HG03095 (cell line): Measurements from ENCODE around the gene OCLN.
A peak's percentile ranks its signal among the peaks of the same experiment; 100 is the strongest.
"Not testable (repeated sequence)": the region's sequence is repeated elsewhere in the genome, so short reads cannot be mapped to it uniquely, and the experiment has no call there.

Experiments
- ATAC-seq: cut with Tn5 transposase; IDR thresholded peaks from one replicate; pipeline ENCODE4 v1.9.1; 2021; ENCODE audit warnings: moderate library complexity; ENCODE audit not compliant: unreplicated experiment

The OCLN gene

DNA sequence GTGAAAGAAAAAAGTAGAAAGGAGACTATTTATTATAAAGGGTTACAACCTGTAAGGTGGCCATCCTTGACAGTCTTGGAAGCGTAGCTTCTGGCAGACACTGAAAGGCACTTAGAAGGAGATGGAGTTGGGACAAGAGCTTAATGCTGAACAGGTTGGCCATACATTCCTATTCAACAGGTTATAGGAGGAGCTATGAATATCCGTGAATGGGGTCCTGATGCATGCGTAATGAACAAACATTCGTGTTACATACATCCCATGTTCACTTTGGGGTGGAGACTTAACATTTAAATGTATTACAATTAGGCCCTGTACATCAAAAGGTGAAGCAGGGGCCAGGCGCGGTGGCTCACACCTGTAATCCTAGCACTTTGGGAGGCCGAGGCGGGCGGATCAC, 34.1 kb downstream of the OCLN start:
- ATAC-seq, result no peak

DNA sequence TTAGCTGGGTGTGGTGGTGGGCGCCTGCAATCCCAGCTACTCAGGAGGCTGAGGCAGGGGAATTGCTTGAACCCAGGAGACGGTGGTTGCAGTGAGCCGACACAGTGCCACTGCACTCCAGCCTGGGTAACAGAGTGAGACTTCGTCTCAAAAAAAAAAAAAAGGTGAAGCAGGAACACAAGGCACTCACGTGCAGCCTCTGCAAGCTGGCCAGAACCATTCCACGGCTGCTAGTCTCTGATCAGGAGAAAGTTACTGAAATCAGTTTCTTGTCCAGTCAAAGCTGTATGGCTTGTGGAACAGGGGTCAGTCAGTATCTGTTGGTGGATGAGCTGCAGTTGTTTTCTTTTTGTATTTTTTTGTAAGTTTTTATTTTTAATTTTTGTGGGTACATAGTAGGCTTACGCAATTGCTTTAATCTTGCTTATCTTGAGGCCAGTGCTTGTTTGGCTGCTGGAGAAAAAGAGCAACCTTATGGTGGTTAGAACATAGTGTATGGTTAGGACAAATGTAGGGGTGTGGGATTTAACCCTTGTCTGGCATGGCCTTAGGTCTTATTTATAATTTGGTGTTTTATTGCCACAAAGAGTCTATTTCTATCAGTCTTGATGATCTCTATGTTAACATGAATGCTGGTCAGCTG, 34.7 kb downstream of the OCLN start:
- ATAC-seq, result no peak

DNA sequence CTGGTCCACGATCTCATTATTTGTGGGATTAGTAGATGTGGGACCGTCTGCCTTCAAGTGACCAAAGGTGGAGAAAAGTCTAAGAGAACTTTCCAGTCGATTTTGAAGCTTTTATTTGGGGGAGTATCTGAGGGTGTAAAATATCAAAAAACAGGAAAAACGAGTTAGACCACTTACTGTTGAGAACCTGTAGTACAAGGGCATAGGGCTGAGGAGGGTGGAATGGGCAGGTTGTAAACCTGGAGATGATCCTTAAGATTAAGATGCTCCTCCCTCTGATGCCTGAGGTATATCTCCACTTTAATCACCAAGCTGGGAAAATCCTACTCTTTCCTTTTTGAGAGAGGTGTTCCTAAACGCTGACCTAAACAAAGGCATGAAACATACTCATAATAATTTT, 35.4 kb downstream of the OCLN start:
- ATAC-seq, result no peak

DNA sequence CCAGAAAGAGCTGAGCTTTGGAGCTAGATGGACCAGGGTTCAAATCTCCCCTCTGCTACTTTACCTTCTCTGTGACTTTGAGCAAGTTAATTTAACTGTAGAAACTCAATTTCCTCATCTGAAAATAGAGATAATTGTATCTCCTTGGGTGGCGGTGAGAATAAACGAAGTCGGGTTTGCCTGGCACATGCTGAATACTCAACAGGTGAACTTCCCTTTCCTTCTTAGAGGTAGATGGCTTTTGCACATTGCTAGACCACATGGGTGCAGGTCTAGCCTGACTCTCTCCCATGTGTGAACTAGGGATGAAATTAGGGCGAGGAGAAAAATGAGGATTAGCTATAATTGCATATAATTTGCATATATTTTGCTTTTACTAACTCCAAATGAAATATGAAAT, 36.0 kb downstream of the OCLN start:
- ATAC-seq, result no peak

DNA sequence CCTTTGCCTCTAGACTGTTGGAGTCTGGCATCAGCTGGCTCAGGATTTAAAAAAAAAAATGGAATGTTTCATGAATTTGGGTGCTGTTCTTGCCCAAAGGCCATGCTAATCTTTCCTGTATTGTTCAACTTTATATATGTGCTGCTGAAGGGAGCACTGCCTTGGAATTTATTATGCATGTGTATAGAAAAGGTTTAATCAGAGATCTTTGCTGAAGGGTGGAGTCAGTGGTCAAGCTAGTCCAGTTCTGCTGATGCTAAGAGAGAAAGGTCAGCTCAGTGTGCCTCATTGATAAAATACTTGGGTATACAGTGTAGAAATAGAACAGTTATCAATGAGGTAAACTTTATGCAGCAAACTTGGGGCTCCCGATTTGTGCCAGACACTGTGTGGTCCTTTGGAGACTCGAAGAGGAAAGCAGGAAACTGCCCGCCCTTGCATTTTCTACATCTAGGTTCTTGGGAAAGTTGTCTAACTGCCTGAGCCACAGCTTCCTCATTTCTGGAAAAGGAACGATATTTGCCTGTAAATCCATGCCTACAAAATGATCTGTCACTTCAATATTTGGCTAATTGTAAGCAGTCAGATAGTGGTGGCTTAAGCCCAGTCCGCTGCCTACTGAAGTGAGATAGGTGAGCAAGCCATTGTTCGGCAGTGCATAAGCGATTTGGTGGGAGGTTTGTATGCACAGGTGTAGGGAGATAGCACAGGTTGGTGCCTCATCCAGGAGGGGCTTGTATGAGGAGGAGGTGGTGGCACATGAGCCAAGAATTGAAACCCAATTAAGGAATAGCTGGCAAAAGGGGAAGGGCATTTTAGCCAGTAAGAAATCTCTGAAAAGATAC, 38.2 kb downstream of the OCLN start:
- ATAC-seq, result no peak

DNA sequence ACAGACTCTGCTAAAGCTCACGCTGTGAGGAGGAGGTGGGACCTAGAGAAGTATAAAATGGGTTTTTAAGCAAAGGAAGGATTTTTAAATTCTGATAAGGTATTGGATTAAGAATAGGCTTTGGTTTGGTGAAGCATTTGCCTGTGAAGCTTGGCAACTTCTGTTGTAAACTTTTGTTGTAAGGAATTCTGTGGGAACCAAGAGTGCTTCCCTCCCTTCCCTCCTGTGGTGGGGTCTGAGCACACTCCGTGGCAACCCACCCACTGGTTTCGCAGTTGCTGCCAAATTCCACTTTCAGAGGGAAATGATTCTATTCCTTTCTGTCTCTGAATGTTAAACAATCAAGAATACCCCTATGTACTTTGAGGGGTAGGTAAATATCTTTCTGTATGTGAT, 38.8 kb downstream of the OCLN start:
- no peak for ATAC-seq

DNA sequence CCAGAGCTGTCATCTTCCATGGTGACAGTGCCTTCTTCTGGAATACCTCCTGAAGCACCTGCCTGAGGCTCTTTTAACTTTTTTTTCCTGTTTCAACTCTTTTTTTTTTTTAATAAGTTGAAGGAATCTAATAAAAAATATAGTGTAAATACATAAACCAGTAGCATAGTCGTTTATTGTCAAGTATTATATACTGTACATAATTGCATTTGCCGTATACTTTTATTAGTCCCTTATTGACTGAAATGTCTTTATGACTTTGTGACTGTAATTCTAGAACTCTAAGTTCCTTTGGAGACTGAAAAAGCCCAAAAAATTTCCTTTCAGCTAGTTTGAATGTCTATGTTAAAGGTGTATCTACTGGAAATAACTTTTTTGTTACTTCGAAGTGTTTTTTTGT, 45.3 kb downstream of the OCLN start:
- ATAC-seq, result not testable (repeated sequence)

DNA sequence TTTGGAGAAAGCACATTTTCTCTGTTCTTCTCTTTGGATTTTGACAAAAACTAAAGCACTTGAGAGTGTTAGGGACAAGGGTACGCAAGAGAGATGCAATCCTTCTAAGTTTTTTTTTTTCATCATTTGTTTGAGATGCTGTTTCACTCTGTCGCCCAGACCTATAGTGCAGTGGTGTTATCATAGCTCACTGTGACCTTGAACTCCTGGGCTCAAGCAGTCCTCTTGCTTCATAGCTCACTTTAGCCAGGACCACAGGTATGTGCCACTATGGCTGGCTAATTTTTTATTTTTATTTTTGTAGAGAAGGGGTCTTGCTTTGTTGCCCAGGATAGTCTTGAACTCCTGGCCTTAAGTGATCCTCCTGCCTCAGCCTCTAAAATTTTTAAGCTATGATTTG, 46.1 kb downstream of the OCLN start:
- not testable (repeated sequence) for ATAC-seq

DNA sequence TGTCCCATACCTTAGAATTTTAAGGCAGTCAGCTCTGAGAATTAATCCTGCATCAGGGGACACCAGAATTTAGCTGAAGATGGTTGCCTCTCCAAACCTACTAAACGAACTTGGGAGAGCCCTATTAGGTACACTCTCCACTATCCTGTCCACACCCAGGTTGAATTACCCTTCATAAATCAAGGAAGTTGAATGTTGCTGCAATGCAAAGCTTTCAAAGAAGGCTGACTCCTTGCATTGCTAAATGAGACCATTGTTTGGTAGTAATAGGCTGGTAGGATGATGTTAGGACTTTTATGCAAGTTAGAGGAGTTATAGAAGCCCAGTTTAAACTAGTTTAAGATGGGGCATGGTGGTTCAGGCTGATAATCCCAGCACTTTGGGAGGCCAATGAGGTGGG, 48.8 kb downstream of the OCLN start:
- not testable (repeated sequence) for ATAC-seq

DNA sequence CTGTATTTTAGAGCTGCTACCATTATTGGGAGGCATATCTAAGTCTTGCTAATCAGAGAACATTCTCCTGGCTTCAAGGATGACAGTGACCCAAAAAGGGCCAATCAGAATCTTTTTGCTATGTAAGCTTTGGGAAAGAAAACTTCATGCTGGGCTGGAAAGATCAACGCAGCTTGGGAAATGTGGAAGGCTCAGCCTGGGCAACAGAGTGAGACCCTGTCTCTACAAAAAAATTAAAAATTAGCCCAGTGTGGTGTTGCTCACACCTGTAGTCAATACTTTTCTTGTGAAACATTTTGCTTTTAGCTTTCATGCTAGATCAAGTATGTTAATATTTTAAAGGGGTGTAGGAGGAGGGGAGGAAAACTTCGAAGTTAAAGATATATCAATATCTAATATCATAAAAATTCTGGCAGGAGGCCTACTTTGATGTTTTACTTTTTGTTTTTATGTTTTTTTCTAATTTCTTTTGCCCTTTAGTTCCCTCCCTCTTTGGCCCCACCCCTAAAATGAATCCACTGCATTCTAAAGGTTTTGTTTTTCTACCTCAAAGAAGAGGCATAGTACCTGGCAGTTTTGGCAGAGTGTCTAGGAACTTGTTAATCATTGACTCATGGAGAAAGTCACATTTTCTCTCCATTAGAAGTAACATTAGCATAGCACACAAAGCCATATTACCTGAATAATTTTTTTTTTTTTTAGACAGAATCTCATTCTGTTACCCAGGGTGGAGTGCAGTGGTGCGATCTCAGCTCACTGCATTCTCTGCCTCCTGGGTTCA, 50.4 kb downstream of the OCLN start:
- not testable (repeated sequence) for ATAC-seq

DNA sequence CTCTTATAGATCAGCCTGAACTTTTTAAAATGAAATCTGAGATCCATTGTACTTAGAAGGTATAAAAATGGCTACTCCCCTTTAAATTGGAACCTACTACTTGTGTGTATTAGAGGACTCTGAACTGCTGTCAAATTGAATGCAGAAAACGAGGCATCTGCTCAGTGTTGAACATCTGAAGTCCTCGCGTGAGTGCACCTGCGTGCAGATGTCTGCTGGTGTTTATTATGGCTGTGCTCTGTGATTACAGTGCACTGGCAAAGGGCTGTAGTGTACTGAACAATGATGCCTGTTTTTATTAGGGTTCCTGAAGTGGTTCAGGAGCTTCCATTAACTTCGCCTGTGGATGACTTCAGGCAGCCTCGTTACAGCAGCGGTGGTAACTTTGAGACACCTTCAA, 52.0 kb downstream of the OCLN start:
- not testable (repeated sequence) for ATAC-seq

DNA sequence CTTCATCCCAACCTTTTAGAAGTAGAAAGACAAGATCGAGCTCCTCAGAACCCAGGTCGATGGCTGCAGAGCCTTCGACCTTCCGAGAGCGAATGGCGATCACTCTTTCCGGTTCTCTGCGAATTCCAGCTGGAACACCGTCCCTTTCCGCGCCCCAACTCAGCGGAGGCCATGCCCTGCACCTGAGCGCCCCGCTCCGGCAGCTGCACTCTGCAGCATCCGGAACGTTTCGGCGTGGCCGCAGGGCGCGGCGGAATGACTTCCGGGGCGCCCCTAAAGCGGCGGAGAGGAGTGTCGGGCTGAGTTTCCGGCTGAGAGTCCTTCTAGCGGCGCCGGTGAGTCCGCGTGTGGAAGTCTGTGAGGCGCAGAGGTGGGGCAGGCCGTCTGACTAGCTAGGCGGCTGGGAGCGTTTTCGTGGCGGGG, 67.3 kb downstream of the OCLN start, which contains the start of gene GTF2H2C:
TSS of gene GTF2H2C (plus strand) at position 284 of the 423 bp plus-strand sequence. CDS start 4,942 bp downstream, outside the sequence.
- ATAC-seq, result peak; percentile 97

DNA sequence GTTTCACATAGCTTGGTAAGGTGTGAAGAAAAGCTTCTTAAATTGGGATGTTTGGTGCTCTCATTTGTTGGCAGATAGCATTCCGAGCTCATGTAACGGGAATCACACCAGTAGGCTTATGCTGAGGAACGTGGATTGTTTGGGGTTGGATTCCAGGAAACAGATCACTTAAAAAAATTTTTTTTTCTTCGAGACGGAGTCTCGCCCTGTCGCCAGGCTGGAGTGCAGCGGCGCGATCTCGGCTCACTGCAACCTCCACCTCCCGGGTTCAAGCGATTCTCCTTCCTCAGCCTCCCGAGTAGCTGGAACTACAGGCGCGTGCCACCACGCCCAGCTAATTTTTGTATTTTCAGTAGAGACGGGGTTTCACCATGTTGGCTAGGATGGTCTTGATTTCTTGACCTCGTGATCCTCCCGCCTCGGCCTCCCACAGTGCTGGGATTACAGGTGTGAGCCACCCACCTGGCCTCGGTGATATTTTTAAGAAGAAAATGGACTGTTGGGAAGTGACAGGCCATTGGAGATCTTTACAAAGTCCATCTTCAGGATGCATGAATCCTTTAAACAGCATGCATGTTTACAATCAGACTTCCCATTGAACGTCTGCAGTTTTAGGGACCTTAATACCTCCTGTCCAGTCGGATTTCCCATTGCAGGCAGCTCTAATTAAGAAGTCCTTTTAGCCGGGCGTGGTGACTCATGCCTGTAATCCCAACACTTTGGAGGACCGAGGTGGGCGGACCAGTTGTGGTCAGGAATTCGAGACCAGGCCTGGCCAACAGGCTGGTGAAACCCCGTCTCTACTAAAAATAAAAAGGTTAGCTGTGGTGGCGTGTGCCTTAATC, 68.2 kb downstream of the OCLN start:
- ATAC-seq, result not testable (repeated sequence)

DNA sequence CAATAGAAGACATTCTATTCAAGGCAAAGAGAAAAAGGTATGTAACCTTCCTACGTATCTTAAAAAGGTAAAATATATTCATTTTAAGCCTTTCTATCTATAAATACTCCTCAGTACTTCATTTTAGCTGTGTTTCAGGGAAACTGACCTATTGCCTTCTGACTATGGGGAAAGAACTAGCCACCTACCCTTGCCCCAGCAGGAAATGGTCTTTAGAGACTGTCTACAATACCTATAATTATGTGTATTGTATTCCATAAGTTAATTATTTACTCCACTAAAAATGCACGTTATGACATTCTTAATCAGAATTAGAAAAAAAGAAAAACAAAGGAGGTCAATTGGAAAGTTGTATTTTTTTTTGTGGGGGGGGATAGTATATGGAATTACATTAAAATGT, 73.6 kb downstream of the OCLN start:
- ATAC-seq, result not testable (repeated sequence)

DNA sequence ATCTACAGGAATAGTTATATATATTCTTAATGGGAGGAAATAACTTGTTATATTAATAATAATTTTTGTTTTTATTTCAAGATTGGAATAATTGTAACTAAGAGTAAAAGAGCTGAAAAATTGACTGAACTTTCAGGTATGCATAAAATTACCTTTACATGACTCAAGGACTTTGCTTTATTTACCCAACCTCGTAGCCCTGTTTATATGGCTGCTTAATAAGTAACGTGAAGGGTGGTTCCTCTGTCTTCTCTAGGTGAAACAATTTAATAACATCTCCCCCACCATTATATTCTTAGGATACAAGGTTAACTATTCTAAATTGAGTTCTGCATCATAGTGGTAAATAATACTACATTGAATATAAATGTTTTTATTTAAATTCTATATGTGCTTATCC, 75.5 kb downstream of the OCLN start:
- ATAC-seq, result not testable (repeated sequence)

DNA sequence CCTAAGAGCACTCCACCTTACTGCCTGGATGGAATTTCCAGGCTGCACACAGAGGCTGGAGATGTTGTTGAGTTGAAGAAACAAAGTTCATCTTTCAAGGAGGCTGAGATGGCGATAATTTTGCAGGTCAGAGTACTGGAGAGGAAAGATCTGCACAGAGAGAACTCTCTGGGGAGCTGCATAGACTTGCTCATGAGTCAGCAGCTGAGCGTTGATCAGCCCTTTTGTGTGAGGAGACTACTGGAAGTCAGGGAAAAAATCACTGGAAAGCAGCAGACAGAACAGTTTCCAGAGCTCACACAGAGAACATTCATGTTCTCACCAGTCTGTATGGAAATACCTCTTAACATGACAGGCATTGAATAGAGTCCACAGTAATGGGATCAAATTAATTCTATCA, 90.8 kb downstream of the OCLN start:
- ATAC-seq, result not testable (repeated sequence)

DNA sequence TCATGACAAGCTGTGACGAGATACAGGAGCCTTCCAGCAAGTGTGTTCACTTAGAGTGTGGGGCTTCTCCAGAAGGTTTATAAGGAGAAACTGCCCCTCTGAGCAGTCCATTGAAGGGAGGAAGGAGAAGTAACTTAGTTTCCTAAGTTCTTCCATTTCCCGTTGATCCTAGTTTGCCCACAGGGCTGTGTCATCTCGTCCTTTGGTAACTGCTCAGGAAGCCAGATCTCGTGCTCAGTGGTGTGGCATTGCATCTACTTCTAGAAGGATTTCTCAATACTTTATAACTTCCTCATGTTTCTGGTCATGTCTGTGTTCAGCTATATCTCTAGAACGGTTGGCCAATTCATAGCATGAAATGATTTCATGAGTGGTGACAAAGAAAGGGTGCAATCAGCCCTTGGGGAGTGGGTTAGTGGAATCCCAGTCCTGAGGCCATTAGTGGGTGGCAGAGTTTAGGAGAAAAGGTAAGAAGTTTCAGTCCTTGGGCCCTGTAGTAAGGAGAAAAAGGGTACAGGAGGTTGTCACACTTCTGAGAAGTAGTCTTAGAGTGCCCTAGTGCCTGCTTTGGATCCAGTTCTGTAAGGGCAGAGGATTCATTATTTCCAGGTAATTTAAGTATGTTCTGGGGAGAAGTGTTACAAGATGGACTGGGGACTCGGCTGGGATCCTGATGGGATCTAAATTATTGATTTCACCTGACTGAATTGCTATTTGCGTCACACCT, 103.7 kb downstream of the OCLN start:
- ATAC-seq, result not testable (repeated sequence)

DNA sequence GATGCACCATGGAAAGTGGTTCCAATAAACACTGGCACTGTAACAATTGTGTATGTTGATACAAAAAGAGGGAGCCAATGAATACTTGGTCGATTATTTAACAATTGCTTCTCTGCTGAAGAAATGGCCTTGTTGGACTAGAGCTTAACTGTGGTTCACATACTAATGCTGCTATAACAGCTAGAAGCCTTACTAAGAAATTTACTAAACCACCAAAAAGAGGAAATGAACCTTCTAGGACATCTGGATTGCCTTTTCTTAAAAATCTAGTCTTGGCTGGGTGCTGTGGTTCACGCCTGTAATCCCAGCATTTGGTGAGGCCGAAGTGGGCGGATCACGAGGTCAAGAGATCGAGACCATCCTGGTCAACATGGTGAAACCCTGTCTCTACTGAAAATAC, 109.4 kb downstream of the OCLN start:
- ATAC-seq, result peak; percentile 87

DNA sequence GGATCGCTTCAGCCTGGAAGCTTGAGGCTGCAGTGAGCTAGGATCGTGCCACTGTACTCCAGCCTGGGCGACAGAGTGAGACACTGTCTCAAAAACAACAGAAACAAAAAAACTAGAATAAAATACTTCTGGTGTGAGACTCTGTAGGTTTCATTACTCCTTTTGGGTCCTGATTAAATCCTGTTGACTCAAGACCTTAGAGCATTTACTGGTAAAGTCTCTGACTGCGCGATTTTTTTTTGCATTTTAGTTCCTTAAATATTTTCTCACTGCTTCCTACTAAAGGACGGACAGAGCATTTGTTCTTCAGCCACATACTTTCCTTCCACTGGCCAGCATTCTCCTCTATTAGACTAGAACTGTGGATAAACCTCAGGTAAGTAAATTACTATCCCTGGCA, 114.2 kb downstream of the OCLN start:
- ATAC-seq, result not testable (repeated sequence)
